ENCODE data around the gene COG4. TPM values are rescaled to one million over a fixed set of nuclear protein-coding genes. Genes with fewer than 3 reads are reported as not detected.
A peak's percentile ranks its signal among the peaks of the same experiment; 100 is the strongest.

Gene COG4
- polyA plus RNA-seq, 2 of the 4 experiments (the other 2 are of a cell fraction): 42.7 to 48.2 TPM

- Histone ChIP-seq H3K4me1 (no peaks in the 10 kb centered on the region), H3K4me2 (no peak overlapping the region), H3K9me3 (no peaks in the 10 kb centered on the region), H3K27ac (no peak overlapping the region), H3K4me3 (no peak overlapping the region)
- ChIA-PET POLR2A (interaction anchor here (1.4 kb wide), 1 partner anchor 18 kb away, joined by 3 read pairs; the partner anchor contains the start of gene COG4), CTCF (interaction anchor here (0.9 to 3.9 kb wide), 3 partner anchors 13 to 113 kb away, joined by 3 to 14 read pairs (median 8); no protein-coding TSS in a partner anchor)
- ATAC-seq: no peak
- DNase-seq (ENCODE audit: low read depth in 1 of 2, low spot score in 1 of 2): no peak
- 67% methylated on average over 3 of the region's 3 CpGs for WGBS (ENCODE audit: missing lambda C conversion rate)
- peak; percentile 64 for TF ChIP-seq RFX5 (IDR thresholded peaks at IDR 0.05)
- no peak for TF ChIP-seq POLR2AphosphoS2 (conservative IDR thresholded peaks at IDR 0.05; ENCODE audit: low read length)
- no peak for FAIRE-seq
Measured at GRCh38 chr16:70540994-70541393, 17.6 kb upstream of the COG4 start.

GRCh38 chr16:70534971-70535370, 11.6 kb upstream of the COG4 start:
- ATAC-seq: no peak
- no peak for DNase-seq (ENCODE audit: low read depth in 1 of 2, low spot score in 1 of 2)
- POLR2A ChIA-PET: no interaction called here
- no peak for FAIRE-seq
- TF ChIP-seq MAZ (IDR thresholded peaks at IDR 0.05; ENCODE audit: borderline replicate concordance, low read depth, low read length) (no peak), CHD2 (IDR thresholded peaks at IDR 0.05; ENCODE audit: low read length, partially characterized antibody) (no peak), REST (IDR thresholded peaks at IDR 0.05) (no peak), ZNF302 (CRISPR knock-in tag; IDR thresholded peaks at IDR 0.05) (no peak), CBX8 (IDR thresholded peaks at IDR 0.05) (no peak), ZC3H11A (IDR thresholded peaks at IDR 0.05) (no peak), CTCF (IDR thresholded peaks at IDR 0.05) (no peak), NR3C1 (IDR thresholded peaks at IDR 0.05) (no peak), BCL3 (IDR thresholded peaks at IDR 0.05) (no peak), BHLHE40 (IDR thresholded peaks at IDR 0.05; ENCODE audit: low read depth, low read length) (no peak), HOXB13 (CRISPR knock-in tag; IDR thresholded peaks at IDR 0.05; ENCODE audit: low read depth) (no peak), JUNB (IDR thresholded peaks at IDR 0.05) (no peak), EHF (CRISPR knock-in tag; IDR thresholded peaks at IDR 0.05) (no peak), HES2 (IDR thresholded peaks at IDR 0.05) (no peak), JUN (IDR thresholded peaks at IDR 0.05) (no peak), SMC3 (IDR thresholded peaks at IDR 0.05) (no peak)
- CTCF ChIA-PET: no interaction called here
- no peaks in the 10 kb centered on the region for H3K9me3 ChIP-seq
- H3K4me1 ChIP-seq: no peaks in the 10 kb centered on the region
- H3K4me3 ChIP-seq: no peak overlapping the region
- no peak overlapping the region for H3K4me2 ChIP-seq
- H3K27ac ChIP-seq: no peak overlapping the region
- 89% methylated on average over 2 of the region's 2 CpGs for WGBS (ENCODE audit: missing lambda C conversion rate)

Measured in A549 (cell line).